Cardiac septum (tissue), 1 donor: ENCODE data around the gene RNF14. TPM values are rescaled to one million over a fixed set of nuclear protein-coding genes. Genes with fewer than 3 reads are reported as not detected.
A peak's percentile ranks its signal among the peaks of the same experiment; 100 is the strongest.
"Not testable (repeated sequence)": the region's sequence is repeated elsewhere in the genome, so short reads cannot be mapped to it uniquely, and the experiment has no call there.

Source experiments
- DNase-seq: peaks from one replicate; pipeline ENCODE4 v3.0.0-alpha.2; 2020; ENCODE audit warnings: low spot score
- intact Hi-C: fragments of 100-400 bp; cut with DNase I; formaldehyde crosslinking; loops from one replicate; pipeline ENCODE4 v1.14.0; 2022
- long read RNA-seq: library from polyadenylated mRNA; unstranded; transcript quantifications from one replicate; pipeline ENCODE4 v2.0.0, GENCODE V29; 2021
- total RNA-seq: library from RNA; stranded (reverse); fragmentation: NEBNext Ultra II Directional; extraction: Animal tissue kit (Norgen Biotek cat#: 25700); gene quantifications from one replicate; pipeline ENCODE4 v1.2.1, GENCODE V29; 2021
- donor health status: DM: no; HTN: no; CAD: no.

Gene RNF14
- total RNA-seq = 104 TPM
- long read RNA-seq, full-length matches to known transcripts = 63 of 119 reads
- long read RNA-seq, partial matches to known transcripts = 8 of 119 reads
- long read RNA-seq, other reads (novel, unspliced or antisense) = 48 of 119 reads

- peak; percentile 97 for DNase-seq
- intact Hi-C loops = no loop called here
Measured at GRCh38 chr5:141968914-141969608, at the start of gene RNF14. RNF14 (plus strand) TSS chr5:141969105; CDS start chr5:141973589, 4,484 bp downstream.

GRCh38 chr5:141919218-141920119 is 49.4 kb upstream of the RNF14 start:
- DNase-seq = no peak
- intact Hi-C loops = loop anchor here (5.0 kb wide), 1 partner anchor 37 kb away; no protein-coding TSS in a partner anchor

GRCh38 chr5:141920771-141921170 is 48.1 kb upstream of the RNF14 start:
- intact Hi-C loops = loop anchor here (5.0 kb wide), 1 partner anchor 38 kb away; no protein-coding TSS in a partner anchor
- DNase-seq = no peak

- intact Hi-C loops = loop anchor here (5.0 kb wide), 1 partner anchor 41 kb away; no protein-coding TSS in a partner anchor
- not testable (repeated sequence) for DNase-seq
Measured at GRCh38 chr5:141922827-141923447, 46.0 kb upstream of the RNF14 start.

- intact Hi-C loops = loop anchor here (5.0 kb wide), 1 partner anchor 41 kb away; no protein-coding TSS in a partner anchor
- peak; percentile 98 for DNase-seq
Measured at GRCh38 chr5:141923448-141924313, 45.2 kb upstream of the RNF14 start, which contains the start of gene DELE1. DELE1 (plus strand) TSS chr5:141923871; CDS start chr5:141923942, 71 bp downstream.

- DNase-seq = no peak
- intact Hi-C loops = no loop called here
Measured at GRCh38 chr5:141926434-141926833, 42.5 kb upstream of the RNF14 start.

- no peak for DNase-seq
- intact Hi-C loops = loop anchor here (2.0 kb wide), 1 partner anchor 33 kb away; no protein-coding TSS in a partner anchor
Measured at GRCh38 chr5:141928051-141928450, 40.9 kb upstream of the RNF14 start.

GRCh38 chr5:141929398-141930058 is 39.4 kb upstream of the RNF14 start:
- no peak for DNase-seq
- intact Hi-C loops = loop anchor here (2.0 kb wide), 1 partner anchor 31 kb away; no protein-coding TSS in a partner anchor

GRCh38 chr5:141931694-141932093 is 37.2 kb upstream of the RNF14 start:
- no peak for DNase-seq
- intact Hi-C loops = no loop called here

GRCh38 chr5:141933151-141933550 is 35.8 kb upstream of the RNF14 start:
- no peak for DNase-seq
- intact Hi-C loops = no loop called here

GRCh38 chr5:141934099-141934844 is 34.6 kb upstream of the RNF14 start:
- intact Hi-C loops = no loop called here
- DNase-seq = no peak

- intact Hi-C loops = no loop called here
- no peak for DNase-seq
Measured at GRCh38 chr5:141935538-141935937, 33.4 kb upstream of the RNF14 start.

- intact Hi-C loops = no loop called here
- no peak for DNase-seq
Measured at GRCh38 chr5:141940695-141941271, 28.1 kb upstream of the RNF14 start.

GRCh38 chr5:141941307-141941706 is 27.6 kb upstream of the RNF14 start:
- intact Hi-C loops = no loop called here
- DNase-seq = no peak

- intact Hi-C loops = no loop called here
- no peak for DNase-seq
Measured at GRCh38 chr5:141941779-141942178, 27.1 kb upstream of the RNF14 start.

- intact Hi-C loops = no loop called here
- no peak for DNase-seq
Measured at GRCh38 chr5:141942185-141942857, 26.6 kb upstream of the RNF14 start.

GRCh38 chr5:141944076-141944475 is 24.8 kb upstream of the RNF14 start:
- intact Hi-C loops = no loop called here
- no peak for DNase-seq
